HL-60 (cell line): ENCODE data around the gene SLC22A16.
"Not testable (repeated sequence)": the region's sequence is repeated elsewhere in the genome, so short reads cannot be mapped to it uniquely, and the experiment has no call there.

Experiments
- DNase-seq, 2 experiments: peaks; one replicate each; pipeline ENCODE4 v3.0.0-alpha.2; 2010 to 2020; ENCODE audit warnings: low read depth in 1 of 2, low spot score in 1 of 2
- H3K27ac ChIP-seq: fragments of 250-450 bp; sonication (Bioruptor Pico); replicated peaks from 2 replicates; pipeline ENCODE4 v1.5.1; 2020; ENCODE audit warnings: mild to moderate bottlenecking, moderate library complexity
- H3K27me3 ChIP-seq: fragments of 250-450 bp; sonication (Bioruptor Pico); 2 replicates; pipeline ENCODE4 v1.5.1; 2021; ENCODE audit warnings: mild to moderate bottlenecking, moderate library complexity; ENCODE audit not compliant: insufficient read depth, poor library complexity, severe bottlenecking
- H3K4me3 ChIP-seq: replicated peaks from 2 replicates; pipeline ENCODE4 v1.5.1; 2011; ENCODE audit warnings: mild to moderate bottlenecking, control low read depth, low read length; ENCODE audit not compliant: insufficient read depth
- CTCF ChIP-seq: IDR thresholded peaks from one replicate; pipeline ENCODE4 v1.5.1; 2011; ENCODE audit warnings: low read length, control low read depth, inconsistent platforms; ENCODE audit not compliant: insufficient read depth
- GABPA ChIP-seq: IDR thresholded peaks from 2 replicates; pipeline ENCODE4 v1.6.1; 2012; ENCODE audit warnings: low read depth
- POLR2AphosphoS5 ChIP-seq: IDR thresholded peaks from 2 replicates; pipeline ENCODE4 v1.6.1; 2012; ENCODE audit warnings: low read depth
- REST ChIP-seq: IDR thresholded peaks from 2 replicates; pipeline ENCODE4 v1.6.1; 2012; ENCODE audit warnings: low read depth; ENCODE audit not compliant: insufficient replicate concordance
- SPI1 ChIP-seq: IDR thresholded peaks from 2 replicates; pipeline ENCODE4 v1.6.1; 2012; ENCODE audit warnings: low read depth, mild to moderate bottlenecking, borderline replicate concordance

The SLC22A16 gene

GRCh38 chr6:110509617-110510241 lies 33.3 kb upstream of the SLC22A16 start:
- Histone ChIP-seq H3K4me3 (no peak overlapping the region), H3K27ac (no peak overlapping the region), H3K27me3 (no peaks in the 10 kb centered on the region)
- DNase-seq: no peak
- no peak for TF ChIP-seq CTCF
- no peak for TF ChIP-seq POLR2AphosphoS5
- TF ChIP-seq GABPA: no peak
- no peak for TF ChIP-seq REST
- TF ChIP-seq SPI1: no peak

- not testable (repeated sequence) for H3K27me3 ChIP-seq, H3K4me3 ChIP-seq, H3K27ac ChIP-seq, DNase-seq
Measured at GRCh38 chr6:110504891-110505290, 28.5 kb upstream of the SLC22A16 start.

GRCh38 chr6:110495949-110496348 lies 19.5 kb upstream of the SLC22A16 start:
- H3K27me3 ChIP-seq: no peaks in the 10 kb centered on the region
- TF ChIP-seq REST: no peak
- no peak for TF ChIP-seq GABPA
- no peak for TF ChIP-seq CTCF
- TF ChIP-seq SPI1: no peak
- TF ChIP-seq POLR2AphosphoS5: no peak

GRCh38 chr6:110493253-110493800 lies 16.9 kb upstream of the SLC22A16 start:
- no peak for DNase-seq
- H3K27ac ChIP-seq: no peak overlapping the region
- no peak overlapping the region for H3K4me3 ChIP-seq
- TF ChIP-seq GABPA (no peak), SPI1 (no peak), REST (no peak), CTCF (no peak), POLR2AphosphoS5 (no peak)
- H3K27me3 ChIP-seq: no peaks in the 10 kb centered on the region

More at GRCh38 chr6:110495949-110496348, 19.5 kb upstream of the SLC22A16 start:
- Histone ChIP-seq H3K27ac (no peak overlapping the region), H3K4me3 (no peak overlapping the region)
- no peak for DNase-seq
